SK-N-SH treated with all-trans-retinoic acid at 6 μM for 48 hours (cell line): ENCODE data around the gene SLC4A3.
A peak's percentile ranks its signal among the peaks of the same experiment; 100 is the strongest.

ENCODE experiments used
- ARNTL ChIP-seq: fragments of 450-650 bp; formaldehyde crosslinking; IDR thresholded peaks from 2 replicates; pipeline ENCODE4 v1.5.0; 2020; ENCODE audit warnings: low read depth, mild to moderate bottlenecking, moderate library complexity, borderline replicate concordance
- CREB5 ChIP-seq: fragments of 250-450 bp; sonication (Bioruptor Pico); IDR thresholded peaks from 2 replicates; pipeline ENCODE4 v1.5.1; 2020; ENCODE audit warnings: low read depth, mild to moderate bottlenecking, moderate library complexity
- CSDC2 ChIP-seq: fragments of 250-450 bp; sonication (Bioruptor Pico); IDR thresholded peaks from 2 replicates; pipeline ENCODE4 v1.5.0; 2020; ENCODE audit warnings: mild to moderate bottlenecking, moderate library complexity
- GLIS3 ChIP-seq: fragments of 250-450 bp; sonication (Bioruptor Pico); IDR thresholded peaks from 2 replicates; pipeline ENCODE4 v1.5.0; 2020; ENCODE audit warnings: mild to moderate bottlenecking, moderate library complexity
- ZNF565 ChIP-seq: fragments of 450-650 bp; formaldehyde crosslinking; conservative IDR thresholded peaks from 2 replicates; pipeline ENCODE4 v1.5.0; 2020; ENCODE audit warnings: low read depth, mild to moderate bottlenecking, moderate library complexity
- TF ChIP-seq, protein P1 (sequence below): fragments of 250-450 bp; sonication (Bioruptor Pico); IDR thresholded peaks from 2 replicates; pipeline ENCODE4 v1.8.0; 2020; ENCODE audit warnings: mild to moderate bottlenecking, moderate library complexity, borderline replicate concordance
- TF ChIP-seq, protein P2 (sequence below): fragments of 250-450 bp; sonication (Bioruptor Pico); IDR thresholded peaks from 2 replicates; pipeline ENCODE4 v1.8.0; 2021; ENCODE audit warnings: low read depth, mild to moderate bottlenecking, moderate library complexity, borderline replicate concordance

DNA sequence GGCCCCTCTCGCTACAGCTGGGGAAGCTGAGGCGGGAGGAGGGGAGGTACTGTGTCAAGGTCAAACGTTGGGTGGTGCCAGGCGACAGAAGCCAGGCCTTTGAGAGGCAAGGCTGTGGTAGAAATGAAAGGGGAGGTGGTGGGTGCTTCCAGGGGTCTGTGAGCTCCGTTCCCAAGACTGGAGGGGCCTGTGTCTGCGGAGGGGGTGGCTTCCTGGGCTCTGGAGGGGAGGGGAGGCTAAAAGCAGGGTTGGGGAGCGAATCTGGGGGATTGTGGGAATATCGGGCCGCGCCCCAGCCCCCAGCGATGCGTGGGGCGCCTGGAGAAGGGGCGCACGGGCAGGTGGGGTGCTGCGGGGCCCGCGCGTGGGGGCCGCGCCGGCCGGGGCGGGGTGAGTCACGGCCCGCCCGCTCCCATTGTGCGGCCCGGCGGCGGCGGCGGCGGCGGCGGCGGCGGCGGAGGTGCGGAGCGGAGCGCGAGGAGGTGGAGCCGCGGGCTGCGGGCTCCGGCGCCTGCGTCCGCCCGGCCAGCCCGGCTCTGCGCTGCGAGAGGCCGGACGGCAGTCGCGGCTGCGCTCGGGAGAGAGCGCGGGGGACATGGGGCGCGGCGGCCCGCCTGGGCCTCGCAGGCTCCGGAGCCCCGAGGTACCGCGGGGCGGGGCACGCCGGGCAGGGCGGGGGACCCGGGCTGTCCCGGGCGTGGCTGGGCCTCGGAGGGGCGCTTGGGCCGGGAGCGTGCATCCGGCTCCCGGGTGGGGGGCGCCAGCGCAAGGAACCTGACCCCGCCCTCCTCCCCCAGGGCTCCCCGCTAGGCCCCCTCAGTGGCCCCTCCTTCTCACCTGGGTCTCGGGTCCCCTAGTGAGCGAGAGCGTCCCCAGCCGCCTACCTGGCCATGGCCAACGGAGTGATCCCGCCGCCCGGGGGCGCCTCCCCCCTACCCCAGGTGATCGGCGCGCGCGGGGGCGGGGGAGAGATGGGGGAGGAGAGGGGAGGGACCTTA, at the start of gene SLC4A3:
- TF ChIP-seq ARNTL: no peak
- TF ChIP-seq, protein P1, sequence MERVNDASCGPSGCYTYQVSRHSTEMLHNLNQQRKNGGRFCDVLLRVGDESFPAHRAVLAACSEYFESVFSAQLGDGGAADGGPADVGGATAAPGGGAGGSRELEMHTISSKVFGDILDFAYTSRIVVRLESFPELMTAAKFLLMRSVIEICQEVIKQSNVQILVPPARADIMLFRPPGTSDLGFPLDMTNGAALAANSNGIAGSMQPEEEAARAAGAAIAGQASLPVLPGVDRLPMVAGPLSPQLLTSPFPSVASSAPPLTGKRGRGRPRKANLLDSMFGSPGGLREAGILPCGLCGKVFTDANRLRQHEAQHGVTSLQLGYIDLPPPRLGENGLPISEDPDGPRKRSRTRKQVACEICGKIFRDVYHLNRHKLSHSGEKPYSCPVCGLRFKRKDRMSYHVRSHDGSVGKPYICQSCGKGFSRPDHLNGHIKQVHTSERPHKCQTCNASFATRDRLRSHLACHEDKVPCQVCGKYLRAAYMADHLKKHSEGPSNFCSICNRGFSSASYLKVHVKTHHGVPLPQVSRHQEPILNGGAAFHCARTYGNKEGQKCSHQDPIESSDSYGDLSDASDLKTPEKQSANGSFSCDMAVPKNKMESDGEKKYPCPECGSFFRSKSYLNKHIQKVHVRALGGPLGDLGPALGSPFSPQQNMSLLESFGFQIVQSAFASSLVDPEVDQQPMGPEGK (CRISPR knock-in tag): peak; percentile 45; the same call in 1 of the 2 replicates
- no peak for TF ChIP-seq ZNF565 (CRISPR knock-in tag)
- TF ChIP-seq GLIS3 (CRISPR knock-in tag): no peak
- TF ChIP-seq, protein P2, sequence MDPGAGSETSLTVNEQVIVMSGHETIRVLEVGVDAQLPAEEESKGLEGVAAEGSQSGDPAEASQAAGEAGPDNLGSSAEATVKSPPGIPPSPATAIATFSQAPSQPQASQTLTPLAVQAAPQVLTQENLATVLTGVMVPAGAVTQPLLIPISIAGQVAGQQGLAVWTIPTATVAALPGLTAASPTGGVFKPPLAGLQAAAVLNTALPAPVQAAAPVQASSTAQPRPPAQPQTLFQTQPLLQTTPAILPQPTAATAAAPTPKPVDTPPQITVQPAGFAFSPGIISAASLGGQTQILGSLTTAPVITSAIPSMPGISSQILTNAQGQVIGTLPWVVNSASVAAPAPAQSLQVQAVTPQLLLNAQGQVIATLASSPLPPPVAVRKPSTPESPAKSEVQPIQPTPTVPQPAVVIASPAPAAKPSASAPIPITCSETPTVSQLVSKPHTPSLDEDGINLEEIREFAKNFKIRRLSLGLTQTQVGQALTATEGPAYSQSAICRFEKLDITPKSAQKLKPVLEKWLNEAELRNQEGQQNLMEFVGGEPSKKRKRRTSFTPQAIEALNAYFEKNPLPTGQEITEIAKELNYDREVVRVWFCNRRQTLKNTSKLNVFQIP: no peak
- TF ChIP-seq CSDC2 (CRISPR knock-in tag): no peak
- TF ChIP-seq CREB5: no peak
